H54 (cell line): ENCODE measurements around the gene FPGS.

Source experiments
- DNase-seq: peaks from one replicate; pipeline ENCODE4 v3.0.0; 2011; ENCODE audit warnings: low spot score, mixed read lengths; ENCODE audit not compliant: insufficient read length
- FAIRE-seq: peaks from 3 replicates; lab custom pipeline; 2011; peaks lifted over from hg19 to GRCh38; lab: Jason Lieb, UNC
- POLR2A ChIP-seq: IDR thresholded peaks from 2 replicates; pipeline ENCODE4 v1.6.1; 2011; ENCODE audit warnings: low read depth, mild to moderate bottlenecking, low read length

Gene FPGS

DNA sequence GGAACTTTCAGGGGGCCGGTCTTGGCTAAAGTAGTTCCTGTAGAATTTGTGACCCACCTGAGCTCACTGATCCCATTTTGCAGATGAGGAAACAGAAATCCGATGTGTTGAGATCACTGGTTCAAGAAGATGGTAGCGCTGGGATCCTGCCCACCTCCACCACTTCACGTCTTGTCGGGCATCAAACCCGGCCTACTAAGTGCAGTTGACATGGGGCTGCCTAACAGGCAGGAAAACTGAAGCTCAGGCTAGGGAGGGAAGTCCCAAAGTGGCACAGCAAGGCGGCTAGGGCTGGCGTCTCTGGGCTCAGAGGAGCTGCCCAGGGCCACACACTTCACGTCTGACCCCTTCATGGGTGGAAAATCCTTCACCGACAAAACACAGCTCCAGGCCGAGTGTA lies 52.3 kb downstream of the FPGS start:
- FAIRE-seq, result no peak
- no peak for TF ChIP-seq POLR2A
- no peak for DNase-seq

DNA sequence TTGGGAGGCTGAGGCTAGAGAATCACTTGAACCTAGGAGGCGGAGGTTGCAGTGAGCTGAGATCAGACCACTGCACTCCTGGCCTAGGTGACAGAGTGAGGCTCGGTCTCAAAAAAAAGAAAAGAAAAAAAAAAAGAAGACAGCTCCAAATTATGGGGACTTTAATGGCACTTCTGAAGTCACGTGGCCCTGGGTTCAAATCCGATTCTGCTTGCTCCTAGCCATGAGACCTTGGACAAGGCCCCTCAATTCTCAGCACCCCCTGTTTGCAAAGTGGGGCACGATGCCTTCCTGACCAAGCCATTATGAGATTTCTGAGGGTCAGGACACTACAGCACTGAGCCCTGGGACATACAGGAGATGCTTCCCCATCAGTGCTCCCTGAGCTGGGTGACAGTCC lies 52.8 kb downstream of the FPGS start:
- DNase-seq (no peak), FAIRE-seq (no peak)
- TF ChIP-seq POLR2A, result no peak

DNA sequence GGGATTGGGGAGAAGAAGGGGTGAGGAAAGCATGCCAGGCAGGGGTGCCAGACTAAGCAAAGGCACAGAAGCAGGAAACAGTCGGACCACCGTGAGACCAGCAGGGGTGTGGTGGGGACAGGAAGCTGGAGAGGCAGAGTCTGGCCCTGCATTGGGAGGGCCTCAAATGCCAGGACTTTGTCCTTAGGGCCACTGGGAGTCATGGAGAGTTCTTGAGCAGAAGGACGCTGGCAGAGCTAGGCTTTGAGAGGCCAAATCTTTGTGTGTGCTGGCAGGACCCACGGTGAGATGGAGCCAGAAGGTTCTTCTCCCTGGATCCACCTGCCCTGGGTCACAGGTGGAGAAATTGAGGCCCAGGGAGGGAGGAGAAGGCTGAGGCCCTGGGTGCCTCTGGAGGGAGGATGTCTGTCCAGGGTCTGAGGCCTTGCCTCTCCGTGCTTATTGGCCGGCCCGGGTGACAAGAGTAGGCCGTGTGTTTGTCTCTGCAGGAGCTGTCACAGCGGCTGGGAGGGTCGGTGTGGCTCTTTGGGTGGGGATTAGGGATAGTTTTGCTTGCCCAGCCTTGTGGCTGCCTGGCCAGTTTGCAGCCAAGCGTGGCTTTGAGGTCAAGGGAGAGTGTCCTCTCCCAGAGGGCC lies 53.5 kb downstream of the FPGS start:
- TF ChIP-seq POLR2A, result no peak
- FAIRE-seq, result no peak
- no peak for DNase-seq

DNA sequence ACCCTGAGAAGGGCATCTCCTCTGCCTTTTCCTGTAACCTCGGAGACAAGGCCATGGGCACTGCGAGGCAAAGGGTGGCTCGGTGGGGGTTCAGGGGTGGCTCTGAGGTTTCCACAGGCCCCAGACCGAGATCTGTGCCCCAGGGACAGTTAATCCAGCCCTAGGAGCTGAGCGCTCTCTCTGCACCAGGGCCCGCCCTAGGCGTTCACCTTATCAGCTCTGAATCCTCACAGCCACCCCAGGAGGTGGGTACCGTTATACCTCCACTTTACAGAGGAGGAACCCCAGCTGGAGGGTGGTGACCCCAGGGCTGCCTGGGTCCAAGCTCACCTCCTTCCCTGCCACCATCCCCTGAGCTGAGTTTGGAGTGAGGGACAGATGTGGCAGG lies 54.0 kb downstream of the FPGS start:
- TF ChIP-seq POLR2A, result no peak
- FAIRE-seq, result no peak
- no peak for DNase-seq

DNA sequence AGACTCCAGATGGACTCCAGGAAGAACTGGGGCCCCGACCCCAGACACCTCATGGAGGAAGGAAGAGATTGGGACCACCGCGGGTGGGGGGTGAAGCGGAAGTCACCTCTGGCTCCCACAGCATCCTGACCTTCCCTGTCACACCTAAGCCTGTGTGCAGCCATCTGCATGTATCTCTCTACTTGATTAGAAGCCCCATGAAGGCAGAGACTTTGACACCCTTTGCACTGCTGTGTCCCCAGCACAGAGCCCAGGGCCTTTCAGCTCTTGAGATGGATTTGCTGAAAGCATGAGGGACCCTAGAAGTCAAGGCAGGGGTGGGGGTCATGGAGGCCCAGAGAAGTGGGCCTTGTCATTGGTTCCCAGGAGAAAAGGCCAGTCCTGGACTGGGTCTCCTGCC lies 54.6 kb downstream of the FPGS start:
- FAIRE-seq (no peak), DNase-seq (no peak)
- no peak for TF ChIP-seq POLR2A

DNA sequence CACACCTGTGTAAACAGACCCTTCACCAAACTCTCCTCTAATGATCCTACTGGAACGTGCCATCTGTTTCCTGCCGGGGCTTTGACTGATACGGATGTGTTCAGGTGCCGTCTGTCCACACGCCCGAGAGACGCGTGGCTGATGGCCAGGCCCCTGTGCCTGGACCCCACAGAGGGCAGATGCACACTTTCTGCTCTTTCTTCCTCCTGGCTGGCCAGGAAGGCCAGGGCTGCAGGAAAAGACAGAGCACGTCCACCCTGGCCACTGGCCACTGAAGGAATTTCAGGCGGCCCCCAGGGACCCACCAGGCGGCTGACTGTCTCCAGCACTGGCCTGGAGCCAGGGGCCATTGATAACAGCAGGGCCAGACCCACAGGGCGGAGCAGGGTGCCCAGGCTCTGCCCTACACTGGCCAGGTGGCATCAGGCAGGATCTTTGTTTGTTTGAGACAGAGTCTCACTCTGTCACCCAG lies 55.4 kb downstream of the FPGS start:
- TF ChIP-seq POLR2A, result no peak
- DNase-seq (no peak), FAIRE-seq (no peak)

DNA sequence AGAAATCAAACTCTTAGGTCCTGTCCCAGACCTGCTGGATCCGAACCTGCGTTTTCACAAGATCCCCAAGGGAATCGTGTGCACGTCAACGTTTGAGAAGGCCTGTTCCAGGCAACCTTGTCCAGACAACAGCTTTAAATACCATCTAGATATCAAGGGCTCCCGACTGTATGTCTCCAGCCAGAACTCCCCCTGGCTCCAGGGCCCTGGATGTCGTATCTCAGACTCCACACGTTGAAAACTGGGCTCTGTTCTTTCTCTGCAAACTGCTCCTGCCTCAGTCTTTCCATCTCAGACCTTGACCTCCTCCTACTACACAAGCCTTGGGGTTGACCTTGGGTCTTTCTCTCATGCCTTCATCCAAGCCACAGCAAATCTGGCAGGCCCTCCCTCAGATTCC lies 57.6 kb downstream of the FPGS start:
- FAIRE-seq, result no peak
- TF ChIP-seq POLR2A, result no peak

DNA sequence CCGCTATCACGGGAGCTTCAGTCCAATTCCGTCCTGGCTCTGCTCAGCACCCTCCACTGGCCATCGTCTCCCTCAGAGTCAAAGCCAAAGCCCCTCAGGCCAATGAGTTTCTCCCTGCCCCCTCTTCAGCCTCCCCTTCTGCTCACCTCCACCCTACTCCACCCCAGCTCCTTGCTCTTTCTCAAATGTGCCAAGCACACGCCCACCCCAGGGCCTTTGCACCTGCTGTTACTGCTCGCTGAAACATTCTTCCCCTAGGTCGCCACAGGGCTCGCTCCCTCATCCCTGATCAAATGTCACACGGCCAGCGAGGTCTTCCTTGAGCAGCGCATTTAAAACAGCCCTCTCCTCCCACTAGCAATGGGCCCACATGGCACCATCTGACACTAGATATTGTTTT lies 58.1 kb downstream of the FPGS start:
- DNase-seq, result no peak
- no peak for FAIRE-seq
- TF ChIP-seq POLR2A, result no peak

More for the DNA sequence above, 57.6 kb downstream of the FPGS start:
- no peak for DNase-seq

DNA sequence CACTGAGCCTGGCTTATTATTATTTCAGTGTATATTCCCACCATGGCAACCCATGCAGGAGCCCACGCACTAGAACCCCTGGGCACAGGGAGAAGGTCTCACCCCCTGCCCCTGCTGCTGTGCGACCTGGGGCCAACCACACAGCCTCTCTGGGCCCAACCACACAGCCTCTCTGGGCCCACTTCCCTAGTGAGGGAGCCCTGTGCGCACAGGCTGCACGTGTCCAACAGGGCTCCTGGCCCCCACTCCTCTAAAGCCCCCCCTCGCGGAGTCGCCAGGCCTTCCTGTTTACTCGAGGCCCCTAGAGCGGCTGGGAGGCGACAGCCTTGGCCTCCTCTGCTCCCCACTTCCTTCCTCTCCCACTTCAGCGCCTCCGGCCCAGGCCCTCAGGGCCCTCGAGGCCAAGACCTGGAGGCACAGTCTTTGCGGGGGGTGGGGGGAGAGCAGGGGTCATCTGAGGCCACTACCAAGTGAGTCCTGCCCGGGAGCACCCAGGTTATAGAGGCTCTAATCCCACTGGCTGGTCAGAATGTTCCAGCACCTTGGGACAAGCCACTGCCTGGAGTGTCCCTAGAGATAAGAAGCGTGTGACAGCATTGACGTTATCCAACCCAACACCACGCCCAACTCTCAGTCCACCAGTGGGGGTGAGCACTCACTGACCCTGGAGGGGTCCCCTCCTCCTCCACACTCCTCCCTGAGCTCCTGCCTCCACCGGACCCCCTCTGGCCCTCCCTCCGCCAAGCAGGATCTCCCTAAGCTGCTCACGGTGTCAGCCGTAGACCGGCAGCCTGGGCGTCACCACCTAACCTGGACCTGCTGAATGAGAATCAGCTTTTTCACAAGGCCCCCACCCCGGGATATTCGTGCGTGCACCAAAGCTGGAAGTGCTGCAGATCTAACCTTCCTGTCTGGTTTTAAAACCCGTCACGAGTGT lies 59.7 kb downstream of the FPGS start:
- FAIRE-seq (no peak), DNase-seq (no peak)
- TF ChIP-seq POLR2A, result no peak

DNA sequence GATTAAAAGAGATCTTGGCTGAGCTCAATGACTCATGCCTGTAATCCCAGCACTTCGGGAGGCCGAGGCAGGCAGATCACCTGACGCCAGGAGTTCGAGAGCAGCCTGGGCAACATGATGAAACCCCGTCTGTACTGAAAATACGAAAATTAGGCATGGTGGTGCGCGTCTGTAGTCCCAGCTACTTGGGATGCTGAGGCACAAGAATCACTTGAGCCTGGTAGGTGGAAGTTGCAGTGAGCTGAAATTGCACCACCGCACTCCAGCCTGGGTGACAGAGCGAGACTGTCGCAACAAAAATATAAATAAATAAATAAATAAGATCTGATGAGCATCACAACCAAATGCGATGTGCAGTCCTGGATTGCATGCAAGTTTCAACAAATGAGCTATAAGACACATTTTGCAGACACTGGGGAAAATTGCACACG lies 60.5 kb downstream of the FPGS start:
- FAIRE-seq (no peak), DNase-seq (no peak)
- TF ChIP-seq POLR2A, result no peak
